CD4-positive, alpha-beta T cell treated with Interferon alpha-2 for 1 hour (primary cell): ENCODE results near the gene SDR39U1.
A peak's percentile ranks its signal among the peaks of the same experiment; 100 is the strongest.

Experiments
- DNase-seq, 2 donors: peaks; one replicate each; pipeline ENCODE4 v3.0.0-alpha.2; 2020 to 2022

The SDR39U1 gene

DNA sequence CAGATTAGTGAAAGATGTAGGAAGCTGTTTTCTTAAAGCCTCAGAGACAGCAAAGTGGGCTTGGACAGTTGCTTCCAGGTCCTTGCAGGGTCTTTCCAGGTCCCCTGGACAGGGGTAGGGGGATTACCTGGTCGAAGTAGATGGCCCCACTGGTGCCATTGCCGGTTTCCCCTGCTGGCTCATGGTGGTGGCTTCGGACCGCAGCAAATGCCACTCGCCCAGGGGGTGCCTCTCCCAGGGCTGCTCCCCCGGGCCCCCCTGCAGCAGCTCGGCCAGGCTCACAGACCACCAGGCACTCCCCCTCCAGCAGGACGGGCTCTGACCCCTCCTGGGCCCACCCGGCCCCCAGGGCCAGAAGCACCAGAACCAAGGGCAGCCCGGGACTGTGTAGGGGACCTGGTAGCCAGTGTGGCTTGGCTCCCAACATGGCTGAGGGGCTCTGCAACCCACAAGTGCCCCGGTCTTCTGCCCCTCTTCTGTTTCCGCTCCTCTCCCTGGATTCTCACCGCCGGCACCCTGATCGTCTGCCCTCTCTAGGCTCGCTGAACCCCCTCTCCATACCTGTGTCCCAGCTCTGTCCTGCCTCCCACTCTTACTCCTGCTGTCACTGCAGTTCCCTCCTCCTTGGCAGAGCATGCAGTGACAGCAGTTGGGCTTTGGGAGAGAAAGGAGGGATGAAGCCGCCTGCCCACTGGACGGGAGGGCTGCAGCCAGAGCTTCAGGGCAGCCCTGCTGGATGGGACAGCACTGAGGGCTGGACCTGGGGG lies 13.8 kb downstream of the SDR39U1 start:
- no peak for DNase-seq

DNA sequence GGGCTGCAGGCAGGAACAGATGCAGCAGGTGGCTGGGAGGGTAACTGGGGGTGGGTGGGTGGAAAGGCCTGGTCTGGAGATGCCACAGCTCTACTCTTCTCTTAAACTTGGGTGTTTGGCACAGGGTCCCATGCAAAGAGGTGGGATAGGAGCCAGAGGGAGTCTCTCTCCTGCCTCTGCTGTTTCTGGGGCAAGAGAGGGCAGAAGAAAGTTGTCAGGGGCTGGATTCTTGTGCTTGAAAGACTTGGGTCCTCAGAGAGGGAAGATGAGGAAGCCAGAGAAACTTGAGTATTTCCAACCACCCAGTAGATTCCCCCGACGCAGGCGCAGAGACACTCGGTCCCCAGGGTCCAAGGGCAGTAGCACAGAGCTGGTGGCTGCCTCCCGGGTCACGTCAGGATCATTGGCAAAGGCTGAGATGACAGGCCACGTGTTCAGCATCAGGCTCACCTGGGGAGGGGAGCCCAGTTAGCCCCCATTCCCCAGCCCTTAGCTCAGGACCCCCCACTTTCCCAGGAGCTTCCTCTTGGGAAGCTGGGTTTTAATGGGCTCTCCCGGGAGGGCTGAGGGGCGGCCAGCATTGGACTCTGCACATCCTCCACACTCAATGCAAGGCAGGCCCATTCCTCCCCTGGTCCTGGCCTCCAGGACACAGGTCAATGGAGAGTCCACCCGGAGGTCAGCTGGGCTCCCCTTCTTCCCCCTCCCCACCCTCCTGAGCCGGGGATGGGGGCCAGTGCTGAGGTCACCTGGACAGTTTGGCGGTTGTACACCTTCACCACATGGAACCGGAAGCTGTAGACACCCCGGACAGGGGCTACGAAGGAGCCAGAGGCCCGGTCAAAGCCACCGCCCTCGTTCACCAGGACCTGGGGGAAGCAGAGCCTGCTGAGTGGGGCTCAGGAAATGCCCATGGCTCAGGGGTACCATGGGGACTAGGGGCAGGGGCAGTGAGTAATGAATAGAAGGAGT lies 14.8 kb downstream of the SDR39U1 start:
- DNase-seq, result no peak

DNA sequence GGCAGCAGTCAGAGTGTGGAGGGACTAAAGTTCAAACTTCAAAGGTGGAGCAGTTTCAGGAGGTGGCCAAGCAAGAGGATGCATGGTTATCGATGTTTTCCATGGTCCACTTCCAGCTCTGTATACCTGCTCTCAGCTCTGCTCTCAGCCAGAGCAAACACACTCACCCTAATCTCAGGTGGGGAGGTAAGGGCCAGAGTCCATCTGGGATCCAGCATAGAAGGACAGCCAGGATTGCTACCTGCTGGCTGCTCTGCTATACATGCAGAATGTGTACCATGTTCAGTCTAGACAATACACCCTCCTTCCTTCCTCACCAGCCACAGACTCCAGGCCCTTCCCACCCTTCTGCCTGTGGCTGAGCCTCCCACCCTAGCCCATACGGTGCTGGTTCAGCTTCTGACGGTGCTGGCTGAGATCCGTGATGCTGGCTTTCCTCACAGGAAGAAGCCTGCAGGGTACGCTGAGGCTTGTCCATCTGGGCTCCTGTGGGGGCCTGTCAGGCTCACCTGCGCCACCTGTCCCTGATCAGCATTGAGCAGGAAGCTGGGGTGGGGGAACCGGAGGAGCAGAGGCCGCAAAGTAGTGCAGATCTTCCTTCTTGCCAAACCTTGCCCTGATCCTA lies 15.6 kb downstream of the SDR39U1 start:
- peak in 1 of 2 donors; percentile 36 for DNase-seq

DNA sequence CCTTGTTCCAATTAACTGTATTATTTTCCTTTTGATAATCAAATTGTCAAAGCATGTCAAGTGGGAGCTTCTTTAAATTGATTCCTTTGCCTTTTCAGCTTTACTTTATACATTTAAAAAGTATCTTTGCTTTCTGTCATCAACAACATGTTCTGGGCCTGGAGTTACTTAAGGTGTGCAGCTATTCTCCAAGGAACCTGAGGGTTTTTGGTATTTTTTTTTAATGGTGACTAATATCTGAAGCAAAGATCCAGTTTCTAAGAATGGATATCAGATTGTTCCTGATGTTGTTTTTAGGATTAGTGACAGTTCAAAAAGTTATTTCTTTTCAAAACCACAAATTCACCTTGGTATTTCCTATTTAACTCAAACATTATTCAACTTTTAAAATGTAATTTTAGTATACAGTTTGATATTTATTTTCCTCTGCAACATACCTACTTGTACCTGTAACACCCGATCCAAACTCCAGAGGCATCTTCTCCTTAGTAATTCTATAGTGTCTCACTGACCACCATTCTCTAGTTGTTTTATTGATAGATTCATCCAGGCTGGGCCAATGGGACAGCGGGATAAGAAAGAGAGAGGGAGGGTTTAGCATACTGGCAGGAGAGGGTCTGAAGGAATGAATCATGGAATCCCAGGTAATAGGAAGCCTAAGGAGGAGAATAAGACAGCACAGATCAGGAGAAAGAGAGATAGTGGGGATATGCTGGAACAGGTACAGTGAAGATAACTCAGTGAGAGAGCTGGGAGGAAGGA lies 16.2 kb downstream of the SDR39U1 start:
- DNase-seq, result no peak

DNA sequence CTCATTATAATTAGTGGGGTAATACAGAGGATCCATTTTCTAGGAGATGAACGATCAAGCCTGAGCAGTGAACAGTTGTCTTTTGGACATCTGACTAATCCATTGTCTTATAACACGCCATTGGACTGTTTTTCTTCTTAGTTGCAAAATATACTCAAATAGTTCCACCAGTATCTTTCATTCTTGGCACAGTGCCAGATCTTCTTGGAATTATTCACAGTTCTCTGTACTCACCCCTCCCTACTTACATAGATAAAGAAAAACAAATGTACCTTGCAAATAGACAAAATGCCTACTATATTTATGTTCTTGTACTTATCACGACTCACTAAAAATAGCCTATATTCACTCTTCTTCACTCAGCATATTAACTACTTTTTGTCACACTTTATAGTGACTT lies 16.9 kb downstream of the SDR39U1 start:
- DNase-seq, result peak in 1 of 2 donors; percentile 62

DNA sequence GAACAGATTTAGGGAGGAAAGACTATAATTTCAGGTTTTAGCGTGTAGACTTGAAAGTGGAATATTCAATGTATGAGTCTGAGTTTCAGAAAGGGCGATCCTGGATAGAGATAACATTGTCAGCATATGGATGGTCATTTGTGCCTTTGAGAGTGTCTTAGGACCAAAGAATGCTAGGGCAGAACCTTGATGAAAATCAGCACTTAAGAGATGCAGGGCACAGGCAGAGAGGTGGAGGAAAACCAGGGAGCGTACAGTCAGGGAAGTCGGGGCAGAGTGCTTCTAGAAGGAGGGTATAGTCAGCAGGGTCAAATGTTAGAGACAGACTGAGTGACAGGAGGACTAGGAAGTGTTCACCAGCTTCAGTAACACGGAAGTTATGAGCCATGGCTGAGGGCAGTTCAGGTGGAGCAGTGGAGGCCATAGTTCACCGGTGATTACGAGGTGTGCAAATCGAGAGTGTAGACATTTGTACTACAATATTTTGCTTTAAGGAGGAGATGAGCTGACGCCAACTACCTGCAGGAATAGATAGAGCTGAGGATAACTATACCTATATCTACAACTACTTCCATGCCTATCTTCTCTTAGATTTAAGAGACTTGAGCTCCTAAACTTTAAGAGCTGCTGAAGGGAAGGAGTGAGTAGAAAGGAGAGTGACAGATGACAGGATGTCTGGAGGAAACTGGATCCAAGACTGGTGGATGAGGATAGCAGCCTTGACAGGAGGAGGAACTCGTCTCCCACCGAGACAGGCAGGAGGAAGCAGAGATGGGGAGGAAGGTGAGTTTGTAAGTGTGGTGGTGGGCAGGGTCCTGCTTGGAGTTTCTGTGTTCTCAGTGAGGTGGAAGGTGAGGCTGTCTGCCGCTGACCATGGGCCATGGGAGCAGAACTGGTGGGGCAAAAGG lies 19.6 kb downstream of the SDR39U1 start:
- no peak for DNase-seq

DNA sequence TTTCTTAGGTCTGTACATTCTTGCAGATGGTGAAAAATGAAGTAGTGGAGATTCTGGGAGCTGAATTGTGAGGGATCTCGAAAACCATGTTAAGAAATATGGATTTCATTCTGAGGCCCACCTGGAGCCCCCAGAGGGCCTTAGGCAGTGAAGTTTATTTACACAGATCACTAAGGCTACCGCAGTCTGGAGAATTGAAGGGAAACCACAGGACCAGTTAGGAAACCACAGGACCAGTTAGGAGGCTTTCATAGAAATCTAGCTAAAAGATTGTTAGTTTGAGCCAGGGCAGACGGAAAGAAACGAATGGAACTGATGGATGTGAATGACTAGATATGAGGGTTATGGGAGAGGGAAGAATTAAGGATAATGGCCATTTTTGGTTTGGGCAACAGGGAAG lies 20.3 kb downstream of the SDR39U1 start:
- no peak for DNase-seq

DNA sequence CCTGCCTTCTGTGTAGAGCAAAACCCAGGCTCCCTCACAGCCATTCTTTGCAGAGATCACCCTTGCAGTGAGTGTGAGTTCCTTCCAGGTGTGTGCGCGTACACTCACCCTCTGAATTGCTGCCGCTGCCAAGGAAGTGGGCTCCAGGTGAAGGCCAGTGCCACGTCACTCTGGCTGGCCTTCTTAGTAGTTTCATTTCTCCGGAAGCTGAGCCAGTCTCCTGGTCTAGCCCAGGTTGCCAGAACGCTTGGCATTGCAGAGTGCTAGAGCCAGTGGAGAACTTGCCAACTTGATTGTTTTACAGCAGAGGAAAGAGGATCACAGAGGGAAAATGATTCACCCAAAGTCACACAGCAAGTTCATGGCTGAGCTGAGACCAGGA lies 24.1 kb downstream of the SDR39U1 start:
- DNase-seq, result no peak

DNA sequence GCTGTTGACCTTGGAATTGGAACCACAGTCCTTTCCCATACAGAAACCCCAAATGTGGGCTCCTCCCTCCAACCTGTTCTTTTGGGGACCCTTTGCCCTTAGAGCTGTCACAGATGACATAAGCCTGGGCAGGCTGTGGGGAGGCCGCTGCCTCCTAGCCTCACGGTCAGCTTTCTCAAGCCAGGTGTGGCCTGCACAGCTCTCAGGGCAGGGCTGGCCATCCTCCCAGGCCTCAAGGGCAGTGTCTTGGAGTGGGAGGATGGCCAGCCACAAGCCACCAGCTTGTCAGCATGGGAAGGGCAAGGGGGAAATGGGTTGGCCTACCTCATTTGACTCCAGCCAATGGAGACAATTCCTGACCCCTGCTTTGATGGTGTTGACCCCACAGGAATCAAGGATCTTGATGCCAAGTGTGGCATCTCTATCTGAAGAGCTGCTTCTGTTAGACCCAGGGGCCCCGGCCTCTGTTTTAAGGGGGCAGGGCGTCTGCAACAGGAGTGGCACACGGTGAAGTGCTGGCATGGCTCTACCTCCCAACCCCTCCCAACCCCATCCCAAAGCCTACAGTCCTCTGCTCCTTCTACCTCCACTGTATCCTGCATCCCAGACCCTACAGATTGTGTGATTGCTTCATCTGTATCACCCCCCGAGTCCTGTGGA lies 24.6 kb downstream of the SDR39U1 start:
- no peak for DNase-seq

DNA sequence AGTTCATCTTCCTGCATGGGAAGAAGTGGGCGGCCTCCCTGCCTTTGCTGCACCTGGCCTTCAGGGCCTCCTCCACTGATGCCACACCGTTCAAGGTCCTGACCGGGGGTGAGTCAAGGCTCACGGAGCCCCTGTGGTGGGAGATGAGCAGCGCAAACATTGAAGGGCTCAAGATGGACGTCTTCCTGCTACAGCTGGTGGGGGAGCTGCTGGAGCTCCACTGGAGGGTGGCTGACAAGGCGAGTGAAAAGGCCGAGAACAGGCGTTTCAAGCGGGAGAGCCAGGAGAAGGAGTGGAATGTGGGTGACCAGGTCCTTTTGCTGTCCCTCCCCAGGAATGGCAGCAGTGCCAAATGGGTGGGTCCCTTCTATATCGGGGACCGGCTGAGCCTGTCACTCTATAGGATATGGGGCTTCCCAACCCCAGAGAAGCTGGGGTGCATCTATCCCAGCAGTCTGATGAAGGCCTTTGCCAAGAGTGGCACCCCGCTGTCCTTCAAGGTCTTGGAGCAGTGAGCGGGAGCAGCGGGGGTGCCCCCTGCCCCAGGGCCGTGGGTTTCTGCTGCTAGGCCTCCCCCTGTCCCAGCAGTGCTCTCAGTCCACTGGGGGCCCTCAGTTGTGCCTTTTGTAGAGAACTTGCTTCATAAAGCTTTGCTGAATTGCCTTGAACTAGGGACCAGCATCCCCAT lies 25.5 kb downstream of the SDR39U1 start:
- no peak for DNase-seq

DNA sequence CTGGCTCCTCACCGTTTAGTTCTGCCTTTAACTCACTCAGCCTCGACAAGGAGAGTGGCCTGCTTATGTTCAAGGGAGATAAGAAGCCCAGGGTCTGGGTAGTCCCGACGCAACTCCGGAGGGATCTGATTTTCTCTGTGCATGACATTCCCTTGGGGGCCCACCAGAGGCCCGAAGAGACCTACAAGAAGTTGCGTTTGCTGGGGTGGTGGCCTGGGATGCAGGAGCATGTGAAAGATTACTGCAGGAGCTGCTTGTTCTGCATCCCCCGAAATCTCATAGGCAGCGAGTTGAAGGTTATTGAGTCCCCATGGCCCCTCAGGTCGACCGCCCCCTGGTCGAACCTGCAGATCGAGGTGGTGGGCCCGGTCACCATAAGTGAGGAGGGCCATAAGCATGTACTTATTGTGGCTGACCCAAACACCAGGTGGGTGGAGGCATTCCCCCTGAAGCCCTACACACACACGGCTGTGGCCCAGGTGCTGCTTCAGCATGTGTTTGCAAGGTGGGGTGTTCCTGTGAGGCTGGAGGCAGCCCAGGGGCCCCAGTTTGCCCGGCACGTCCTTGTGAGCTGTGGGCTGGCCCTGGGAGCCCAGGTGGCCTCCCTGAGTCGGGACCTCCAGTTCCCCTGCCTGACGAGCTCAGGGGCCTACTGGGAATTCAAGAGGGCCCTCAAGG lies 26.2 kb downstream of the SDR39U1 start:
- no peak for DNase-seq

DNA sequence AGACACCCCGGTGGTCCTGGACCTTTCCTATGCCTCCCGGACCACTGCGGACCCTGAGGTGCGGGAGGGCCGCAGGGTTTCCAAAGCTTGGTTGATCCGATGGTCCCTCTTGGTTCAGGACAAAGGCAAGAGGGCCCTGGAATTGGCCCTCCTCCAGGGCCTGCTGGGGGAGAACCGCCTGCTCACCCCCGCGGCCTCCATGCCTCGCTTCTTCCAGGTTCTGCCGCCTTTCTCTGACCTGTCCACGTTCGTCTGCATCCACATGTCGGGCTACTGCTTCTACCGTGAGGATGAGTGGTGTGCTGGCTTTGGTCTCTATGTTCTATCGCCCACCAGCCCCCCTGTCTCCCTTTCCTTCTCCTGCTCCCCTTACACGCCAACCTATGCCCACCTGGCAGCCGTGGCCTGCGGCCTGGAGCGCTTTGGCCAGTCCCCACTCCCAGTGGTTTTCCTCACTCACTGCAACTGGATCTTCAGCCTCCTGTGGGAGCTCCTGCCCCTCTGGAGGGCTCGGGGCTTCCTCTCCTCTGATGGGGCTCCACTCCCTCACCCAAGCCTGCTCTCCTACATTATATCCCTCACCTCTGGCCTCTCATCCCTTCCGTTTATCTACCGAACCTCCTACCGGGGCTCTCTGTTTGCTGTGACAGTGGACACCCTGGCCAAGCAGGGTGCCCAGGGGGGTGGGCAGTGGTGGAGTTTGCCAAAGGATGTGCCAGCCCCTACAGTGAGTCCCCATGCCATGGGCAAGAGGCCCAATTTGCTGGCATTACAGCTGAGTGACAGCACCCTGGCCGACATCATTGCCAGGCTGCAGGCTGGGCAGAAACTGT lies 26.9 kb downstream of the SDR39U1 start:
- DNase-seq, result no peak

DNA sequence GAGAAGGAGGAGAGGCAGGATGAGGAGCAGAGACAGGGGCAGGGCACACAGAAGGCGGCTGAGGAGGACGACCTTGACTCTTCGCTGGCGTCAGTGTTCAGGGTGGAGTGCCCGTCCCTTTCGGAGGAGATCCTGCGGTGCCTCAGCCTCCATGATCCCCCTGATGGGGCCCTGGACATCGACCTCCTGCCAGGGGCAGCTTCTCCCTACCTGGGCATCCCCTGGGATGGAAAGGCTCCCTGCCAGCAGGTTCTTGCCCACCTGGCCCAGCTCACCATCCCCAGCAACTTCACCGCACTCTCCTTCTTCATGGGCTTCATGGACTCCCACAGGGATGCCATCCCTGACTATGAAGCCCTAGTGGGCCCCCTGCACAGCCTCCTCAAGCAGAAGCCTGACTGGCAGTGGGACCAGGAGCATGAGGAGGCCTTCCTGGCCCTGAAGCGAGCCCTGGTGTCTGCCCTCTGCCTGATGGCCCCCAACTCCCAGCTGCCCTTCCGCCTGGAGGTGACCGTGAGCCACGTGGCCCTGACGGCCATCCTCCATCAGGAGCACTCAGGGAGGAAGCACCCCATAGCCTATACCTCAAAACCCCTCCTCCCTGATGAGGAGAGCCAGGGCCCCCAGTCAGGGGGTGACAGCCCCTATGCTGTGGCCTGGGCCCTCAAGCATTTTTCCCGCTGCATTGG lies 27.7 kb downstream of the SDR39U1 start:
- DNase-seq, result no peak

DNA sequence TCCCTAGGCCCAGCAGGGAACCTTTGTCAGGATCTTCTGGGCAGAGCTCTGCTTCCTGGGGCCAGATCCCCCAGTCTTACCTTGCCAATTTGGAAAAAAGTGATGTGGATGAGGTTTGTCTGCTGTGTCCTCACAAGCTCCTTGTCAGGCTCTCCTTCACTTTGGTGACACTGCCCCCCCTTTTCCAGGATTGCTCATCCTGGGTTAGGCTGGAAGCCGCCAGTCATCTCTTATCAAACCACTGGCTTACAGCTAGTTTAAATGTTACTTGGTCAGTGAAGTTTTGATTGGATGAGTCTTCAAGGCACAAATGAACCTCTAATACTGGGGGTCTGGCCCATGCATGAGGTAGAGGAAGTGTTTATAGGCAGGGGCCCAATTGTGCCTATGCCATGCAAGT lies 28.5 kb downstream of the SDR39U1 start:
- DNase-seq, result no peak

DNA sequence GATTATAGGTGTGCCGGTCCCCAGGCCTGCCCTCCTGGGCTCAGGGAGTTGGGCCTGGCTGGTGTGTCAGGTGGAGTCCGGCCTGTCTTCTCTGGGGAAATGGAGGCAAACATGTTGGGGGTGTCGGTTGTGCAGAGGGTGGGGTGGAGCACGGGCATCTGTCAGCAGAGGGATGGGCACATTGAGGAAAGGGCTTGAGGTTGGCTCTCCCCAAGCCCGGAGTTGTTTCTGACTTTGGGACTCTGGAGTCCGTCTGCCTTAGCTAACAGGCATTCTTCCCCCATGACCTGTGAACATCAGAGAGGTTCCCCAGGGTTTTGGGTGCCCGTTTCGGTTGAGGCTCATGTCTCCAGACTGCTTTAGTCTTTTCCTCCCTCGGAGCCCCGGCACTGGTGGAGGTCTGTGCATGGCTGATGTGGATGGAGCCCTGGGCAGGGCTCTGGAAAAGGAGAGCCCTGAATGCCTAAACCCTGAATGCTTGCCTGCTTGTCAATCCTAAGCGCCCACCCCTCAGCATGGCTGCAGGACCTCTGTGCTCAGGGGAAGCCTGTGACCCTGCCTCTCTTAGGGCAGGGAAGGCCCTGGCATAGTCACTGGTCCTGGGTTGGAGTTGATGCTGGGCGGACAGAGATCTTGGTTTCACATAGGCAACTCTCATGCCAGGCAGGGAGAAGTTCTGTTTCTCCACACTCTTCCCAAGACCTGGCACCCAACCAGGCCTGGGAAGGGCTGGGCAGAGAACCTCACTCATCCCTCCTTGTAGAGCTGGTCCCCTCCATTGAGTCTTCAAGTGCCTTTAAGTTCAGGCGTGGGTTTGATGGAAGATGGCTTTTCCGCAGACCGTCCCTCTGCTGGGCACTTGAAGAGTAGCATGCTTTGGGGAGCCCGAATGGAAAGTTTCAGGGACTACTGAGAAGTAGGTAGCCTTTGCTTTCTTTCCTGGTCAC lies 30.9 kb downstream of the SDR39U1 start:
- DNase-seq, result peak; percentile 22 to 50

DNA sequence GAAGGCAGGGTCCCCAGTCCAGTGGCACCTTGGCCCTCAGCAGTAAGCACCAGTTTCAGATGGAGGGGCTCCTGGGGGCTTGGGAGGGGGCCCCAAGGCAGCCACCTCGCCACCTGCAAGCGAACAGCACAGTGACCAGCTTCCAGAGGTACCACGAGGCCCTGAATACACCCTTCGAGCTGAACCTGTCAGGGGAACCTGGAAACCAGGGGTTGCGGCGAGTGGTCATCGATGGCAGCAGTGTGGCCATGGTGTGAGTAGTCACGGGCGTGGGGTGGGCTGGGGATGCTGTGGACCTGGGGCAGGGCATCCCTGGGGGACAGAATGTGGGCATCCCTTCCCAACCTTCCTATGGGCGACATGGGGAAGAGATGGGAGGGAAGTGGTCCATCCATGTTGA lies 32.6 kb downstream of the SDR39U1 start:
- DNase-seq, result no peak

DNA sequence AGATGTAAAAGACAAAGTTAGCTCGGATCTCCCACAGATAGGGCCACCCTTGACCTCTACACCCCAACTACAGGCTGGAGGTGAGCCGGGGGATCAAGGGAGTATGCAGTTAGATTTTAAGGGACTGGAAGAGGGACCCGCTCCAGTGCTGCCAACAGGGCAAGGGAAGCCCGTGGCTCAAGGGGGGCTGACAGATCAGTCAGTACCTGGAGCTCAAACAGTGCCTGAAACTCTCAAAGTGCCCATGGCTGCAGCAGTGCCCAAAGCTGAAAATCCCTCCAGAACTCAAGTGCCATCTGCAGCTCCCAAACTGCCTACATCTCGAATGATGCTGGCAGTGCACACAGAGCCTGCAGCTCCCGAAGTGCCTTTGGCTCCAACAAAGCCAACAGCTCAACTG lies 33.4 kb downstream of the SDR39U1 start:
- DNase-seq, result no peak
